ENCODE measurements around the gene HS6ST1. TPM values are rescaled to one million over a fixed set of nuclear protein-coding genes. Genes with fewer than 3 reads are reported as not detected.

Gene HS6ST1
- total RNA-seq, 1 experiment from 2014 or later, result 22.0 TPM

DNA sequence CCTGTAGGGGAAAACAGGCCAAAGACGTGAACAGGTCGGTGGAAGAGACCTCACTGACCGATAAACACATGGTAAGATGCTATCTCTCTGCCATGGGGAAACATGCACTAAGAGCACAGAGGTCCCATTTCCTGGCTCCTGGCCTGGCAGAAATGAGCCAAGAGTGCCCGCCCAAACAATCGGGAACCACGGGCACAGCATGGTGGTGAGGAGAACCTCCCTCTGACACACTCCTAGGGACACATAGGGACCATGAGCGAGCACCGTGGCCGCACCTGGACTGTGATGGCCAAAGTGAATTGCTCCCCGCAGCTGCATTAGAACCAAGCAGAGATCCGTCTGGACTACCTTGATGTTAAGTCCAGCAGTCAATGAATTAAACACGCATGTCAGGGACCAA lies 11.1 kb downstream of the HS6ST1 start:
- Histone ChIP-seq H3K27me3 (ENCODE audit: control insufficient read depth, insufficient read depth, low read length) (no peaks in the 10 kb centered on the region), H3K4me1 (ENCODE audit: control insufficient read depth, insufficient read depth, low read length) (peaks cover 15% of the 10 kb centered on the region), H3K36me3 (ENCODE audit: control insufficient read depth, insufficient read depth, low read length) (no peaks in the 10 kb centered on the region), H3K4me3 (ENCODE audit: low read depth in 2 of 2, low read length in 2 of 2) (no peak overlapping the region), H3K27ac (ENCODE audit: low read length) (no peak overlapping the region), H3K9me3 (ENCODE audit: control insufficient read depth, insufficient read depth, low read depth, low read length) (no peaks in the 10 kb centered on the region)
- BruUV-seq (replicated peaks), result no TSS peak
- DNase-seq (ENCODE audit: low read depth, low spot score) (no peak), ATAC-seq (no peak)
- CTCF ChIA-PET, result no interaction called here
- intact Hi-C loops (cut with micrococcal nuclease; ENCODE audit: unreplicated experiment) (no loop called here), in situ Hi-C loops (cut with HindIII; ENCODE audit: low pct_unique_long_range_greater_than_20kb, low sequenced_read_pairs) (no loop called here)
- POLR2A ChIA-PET, result no interaction called here
- TF ChIP-seq POLR2AphosphoS5 (IDR thresholded peaks at IDR 0.05; ENCODE audit: low read depth, low read length) (no peak), CTCF (IDR thresholded peaks at IDR 0.05) (no peak), TCF7L2 (IDR thresholded peaks at IDR 0.05; ENCODE audit: low read depth, low read length) (no peak), SIN3A (IDR thresholded peaks at IDR 0.05; ENCODE audit: borderline replicate concordance, insufficient read depth, low read depth, low read length) (no peak)
- TF ChIP-seq, protein P1, sequence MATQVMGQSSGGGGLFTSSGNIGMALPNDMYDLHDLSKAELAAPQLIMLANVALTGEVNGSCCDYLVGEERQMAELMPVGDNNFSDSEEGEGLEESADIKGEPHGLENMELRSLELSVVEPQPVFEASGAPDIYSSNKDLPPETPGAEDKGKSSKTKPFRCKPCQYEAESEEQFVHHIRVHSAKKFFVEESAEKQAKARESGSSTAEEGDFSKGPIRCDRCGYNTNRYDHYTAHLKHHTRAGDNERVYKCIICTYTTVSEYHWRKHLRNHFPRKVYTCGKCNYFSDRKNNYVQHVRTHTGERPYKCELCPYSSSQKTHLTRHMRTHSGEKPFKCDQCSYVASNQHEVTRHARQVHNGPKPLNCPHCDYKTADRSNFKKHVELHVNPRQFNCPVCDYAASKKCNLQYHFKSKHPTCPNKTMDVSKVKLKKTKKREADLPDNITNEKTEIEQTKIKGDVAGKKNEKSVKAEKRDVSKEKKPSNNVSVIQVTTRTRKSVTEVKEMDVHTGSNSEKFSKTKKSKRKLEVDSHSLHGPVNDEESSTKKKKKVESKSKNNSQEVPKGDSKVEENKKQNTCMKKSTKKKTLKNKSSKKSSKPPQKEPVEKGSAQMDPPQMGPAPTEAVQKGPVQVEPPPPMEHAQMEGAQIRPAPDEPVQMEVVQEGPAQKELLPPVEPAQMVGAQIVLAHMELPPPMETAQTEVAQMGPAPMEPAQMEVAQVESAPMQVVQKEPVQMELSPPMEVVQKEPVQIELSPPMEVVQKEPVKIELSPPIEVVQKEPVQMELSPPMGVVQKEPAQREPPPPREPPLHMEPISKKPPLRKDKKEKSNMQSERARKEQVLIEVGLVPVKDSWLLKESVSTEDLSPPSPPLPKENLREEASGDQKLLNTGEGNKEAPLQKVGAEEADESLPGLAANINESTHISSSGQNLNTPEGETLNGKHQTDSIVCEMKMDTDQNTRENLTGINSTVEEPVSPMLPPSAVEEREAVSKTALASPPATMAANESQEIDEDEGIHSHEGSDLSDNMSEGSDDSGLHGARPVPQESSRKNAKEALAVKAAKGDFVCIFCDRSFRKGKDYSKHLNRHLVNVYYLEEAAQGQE (IDR thresholded peaks at IDR 0.05; ENCODE audit: insufficient read depth in 1 of 2, low read depth in 2 of 2, low read length in 1 of 2), result no peak

DNA sequence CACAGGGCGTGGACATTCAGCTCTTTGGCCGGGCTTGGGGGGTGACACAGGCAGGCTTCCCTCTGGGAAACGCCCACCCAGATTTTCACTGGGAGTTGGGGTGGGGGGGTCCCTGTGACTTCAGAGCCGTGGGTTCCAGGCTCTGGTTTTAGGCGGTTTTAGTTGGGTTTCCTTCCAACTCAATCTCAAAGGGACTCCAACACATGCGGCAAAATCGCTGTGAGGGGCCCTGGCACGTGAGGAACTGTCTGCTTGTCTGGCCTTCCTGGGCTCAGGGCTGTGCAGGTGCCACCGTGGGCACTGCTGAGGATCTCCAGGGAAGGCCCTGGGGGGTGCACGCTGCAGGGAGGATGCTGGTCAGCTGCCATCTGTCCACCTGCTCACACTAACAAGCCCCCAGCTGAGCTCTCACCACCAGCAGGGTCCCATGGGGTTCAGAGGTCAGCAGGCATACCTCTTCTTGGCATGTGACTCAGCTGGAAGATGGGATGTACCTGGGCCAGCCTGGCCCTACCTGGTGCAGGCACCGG lies 11.7 kb downstream of the HS6ST1 start:
- Histone ChIP-seq H3K27ac (ENCODE audit: low read length) (no peak overlapping the region), H3K4me1 (ENCODE audit: control insufficient read depth, insufficient read depth, low read length) (peaks cover 15% of the 10 kb centered on the region), H3K27me3 (ENCODE audit: control insufficient read depth, insufficient read depth, low read length) (no peaks in the 10 kb centered on the region), H3K9me3 (ENCODE audit: control insufficient read depth, insufficient read depth, low read depth, low read length) (no peaks in the 10 kb centered on the region), H3K36me3 (ENCODE audit: control insufficient read depth, insufficient read depth, low read length) (no peaks in the 10 kb centered on the region), H3K4me3 (ENCODE audit: low read depth in 2 of 2, low read length in 2 of 2) (no peak overlapping the region)
- BruUV-seq (replicated peaks), result no TSS peak
- in situ Hi-C loops (cut with HindIII; ENCODE audit: low pct_unique_long_range_greater_than_20kb, low sequenced_read_pairs), result no loop called here
- no peak for TF ChIP-seq SIN3A (IDR thresholded peaks at IDR 0.05; ENCODE audit: borderline replicate concordance, insufficient read depth, low read depth, low read length)
- TF ChIP-seq, protein P1 (IDR thresholded peaks at IDR 0.05; ENCODE audit: insufficient read depth in 1 of 2, low read depth in 2 of 2, low read length in 1 of 2), result no peak
- no peak for TF ChIP-seq CTCF (IDR thresholded peaks at IDR 0.05)
- TF ChIP-seq POLR2AphosphoS5 (IDR thresholded peaks at IDR 0.05; ENCODE audit: low read depth, low read length), result no peak
- no peak for TF ChIP-seq TCF7L2 (IDR thresholded peaks at IDR 0.05; ENCODE audit: low read depth, low read length)
- CTCF ChIA-PET, result no interaction called here
- intact Hi-C loops (cut with micrococcal nuclease; ENCODE audit: unreplicated experiment), result no loop called here
- DNase-seq (ENCODE audit: low read depth, low spot score), result no peak
- POLR2A ChIA-PET, result no interaction called here
- no peak for ATAC-seq

All from Panc1 (cell line).